ENCODE data around the gene CD180. TPM values are rescaled to one million over a fixed set of nuclear protein-coding genes. Genes with fewer than 3 reads are reported as not detected.

Gene CD180
- total RNA-seq, 1 donor from 2014 or later: not detected

DNA sequence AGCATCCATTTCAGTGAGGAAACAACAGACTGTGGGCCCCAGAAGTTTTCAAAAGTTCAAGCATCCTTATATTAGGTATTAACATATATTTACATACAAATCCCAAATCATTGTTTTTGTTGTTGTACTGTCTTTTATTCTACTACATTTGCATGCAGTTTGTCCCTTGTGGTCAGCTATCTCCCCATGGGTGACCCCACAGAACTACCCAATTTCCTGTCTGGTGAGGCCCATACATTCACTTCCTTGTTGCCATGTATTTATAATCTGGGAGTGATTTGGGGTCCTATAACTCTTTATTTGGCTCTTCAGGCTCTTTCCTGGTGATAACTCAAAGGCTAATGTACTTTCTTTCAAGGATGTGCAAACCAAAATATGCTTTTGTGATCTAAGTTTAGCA, 3.3 kb upstream of the CD180 start:
- DNase-seq (ENCODE audit: low spot score in 2 of 2, unreplicated experiment in 2 of 2): no peak
- Mint-ChIP-seq H3K27ac (no peak overlapping the region), H3K4me3 (no peak overlapping the region), H3K9me3 (peaks cover 7% of the 10 kb centered on the region), H3K4me1 (peaks cover 4% of the 10 kb centered on the region), H3K27me3 (ENCODE audit: low read depth) (no peaks in the 10 kb centered on the region), H3K36me3 (no peaks in the 10 kb centered on the region)
- TF ChIP-seq, protein P1, sequence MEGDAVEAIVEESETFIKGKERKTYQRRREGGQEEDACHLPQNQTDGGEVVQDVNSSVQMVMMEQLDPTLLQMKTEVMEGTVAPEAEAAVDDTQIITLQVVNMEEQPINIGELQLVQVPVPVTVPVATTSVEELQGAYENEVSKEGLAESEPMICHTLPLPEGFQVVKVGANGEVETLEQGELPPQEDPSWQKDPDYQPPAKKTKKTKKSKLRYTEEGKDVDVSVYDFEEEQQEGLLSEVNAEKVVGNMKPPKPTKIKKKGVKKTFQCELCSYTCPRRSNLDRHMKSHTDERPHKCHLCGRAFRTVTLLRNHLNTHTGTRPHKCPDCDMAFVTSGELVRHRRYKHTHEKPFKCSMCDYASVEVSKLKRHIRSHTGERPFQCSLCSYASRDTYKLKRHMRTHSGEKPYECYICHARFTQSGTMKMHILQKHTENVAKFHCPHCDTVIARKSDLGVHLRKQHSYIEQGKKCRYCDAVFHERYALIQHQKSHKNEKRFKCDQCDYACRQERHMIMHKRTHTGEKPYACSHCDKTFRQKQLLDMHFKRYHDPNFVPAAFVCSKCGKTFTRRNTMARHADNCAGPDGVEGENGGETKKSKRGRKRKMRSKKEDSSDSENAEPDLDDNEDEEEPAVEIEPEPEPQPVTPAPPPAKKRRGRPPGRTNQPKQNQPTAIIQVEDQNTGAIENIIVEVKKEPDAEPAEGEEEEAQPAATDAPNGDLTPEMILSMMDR (IDR thresholded peaks at IDR 0.05; ENCODE audit: unreplicated experiment): no peak

DNA sequence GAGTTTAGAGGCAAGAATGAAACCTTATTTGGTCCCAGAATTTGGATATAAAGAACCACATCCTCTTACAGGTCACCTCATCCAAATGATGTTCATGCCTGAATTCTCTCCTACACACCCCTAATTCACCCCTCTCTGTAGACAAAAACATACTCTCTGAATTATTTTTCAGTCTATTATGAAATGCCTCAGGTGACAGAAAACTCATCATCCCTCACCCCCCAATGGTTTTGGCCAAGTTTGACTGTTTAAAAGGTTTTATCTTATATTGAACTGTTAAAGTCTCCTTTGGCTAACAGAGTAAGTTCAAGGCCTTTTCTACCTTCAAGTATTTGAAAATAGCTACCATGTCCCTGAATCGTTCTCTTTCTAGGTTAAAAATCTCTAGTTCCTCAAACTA, 2.3 kb upstream of the CD180 start:
- Mint-ChIP-seq H3K27ac (no peak overlapping the region), H3K4me3 (no peak overlapping the region), H3K36me3 (no peaks in the 10 kb centered on the region), H3K27me3 (ENCODE audit: low read depth) (no peaks in the 10 kb centered on the region), H3K9me3 (peaks cover 7% of the 10 kb centered on the region), H3K4me1 (no peaks in the 10 kb centered on the region)
- DNase-seq (ENCODE audit: low spot score in 2 of 2, unreplicated experiment in 2 of 2): no peak
- TF ChIP-seq, protein P1 (IDR thresholded peaks at IDR 0.05; ENCODE audit: unreplicated experiment): no peak

DNA sequence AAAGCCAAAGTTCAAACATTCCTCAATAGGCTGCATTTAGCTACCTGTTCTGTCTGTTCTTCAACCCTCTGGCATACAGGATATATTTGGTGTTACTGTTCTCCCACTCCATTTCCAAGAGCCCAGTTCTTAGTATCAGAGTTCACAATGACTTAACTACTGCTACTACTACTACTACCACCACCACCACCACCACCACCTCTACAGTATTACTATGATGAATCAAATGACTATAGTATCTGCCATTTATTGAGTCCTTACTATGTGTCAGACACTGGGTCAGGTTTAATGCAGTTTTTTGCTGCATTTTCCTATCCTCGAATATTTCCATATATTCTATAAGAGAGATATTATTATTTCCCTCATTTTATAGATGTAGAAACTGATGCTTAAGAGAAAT, 937 bp upstream of the CD180 start:
- no peak for DNase-seq (ENCODE audit: low spot score in 2 of 2, unreplicated experiment in 2 of 2)
- no peaks in the 10 kb centered on the region for H3K27me3 Mint-ChIP-seq (ENCODE audit: low read depth)
- H3K9me3 Mint-ChIP-seq: peaks cover 7% of the 10 kb centered on the region

DNA sequence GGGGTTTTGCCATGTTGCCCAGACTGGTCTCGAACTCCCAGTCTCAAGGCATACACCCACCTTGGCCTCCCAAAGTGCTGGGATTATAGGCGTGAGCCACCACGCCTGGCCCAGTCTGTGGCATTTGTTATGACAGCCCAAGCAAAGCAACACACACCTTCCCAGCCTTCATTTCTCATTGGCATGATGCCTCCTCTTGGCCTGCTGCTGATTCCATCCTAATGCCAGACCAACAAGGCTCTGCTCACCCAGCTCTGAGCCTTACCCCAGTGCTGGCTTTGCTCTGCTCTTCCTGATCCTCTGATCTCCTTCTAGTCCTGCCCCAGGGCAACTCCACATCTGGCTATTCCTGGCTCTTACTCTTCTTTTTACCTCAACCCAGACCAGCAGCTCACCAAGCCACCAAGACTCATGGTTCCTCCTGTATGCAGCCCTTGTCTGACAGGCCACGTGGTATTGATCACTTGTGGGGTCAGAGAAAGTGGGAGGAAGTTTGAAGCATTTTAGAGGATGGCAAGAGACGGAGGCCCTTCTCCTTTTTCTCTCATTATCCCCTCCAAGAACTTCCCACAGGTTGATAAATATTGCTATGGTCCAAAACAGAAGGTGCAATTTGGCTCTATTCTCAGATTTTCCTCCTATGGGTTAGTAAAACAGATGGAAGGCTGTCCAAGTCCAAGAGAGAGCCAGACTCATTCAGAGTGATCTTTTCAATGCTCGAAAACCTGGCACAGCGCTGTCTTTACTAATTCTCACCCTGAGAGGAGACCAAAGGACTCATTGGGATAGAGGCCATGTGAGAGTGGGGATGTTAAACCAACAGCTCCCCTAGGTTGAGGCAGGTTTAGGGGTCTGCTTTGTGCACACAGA, 958 bp downstream of the CD180 start:
- no peak overlapping the region for H3K27ac Mint-ChIP-seq
- H3K4me1 Mint-ChIP-seq: peaks cover 9% of the 10 kb centered on the region
- H3K36me3 Mint-ChIP-seq: no peaks in the 10 kb centered on the region
- TF ChIP-seq, protein P1 (IDR thresholded peaks at IDR 0.05; ENCODE audit: unreplicated experiment): no peak
- no peak overlapping the region for H3K4me3 Mint-ChIP-seq
- peaks cover 3% of the 10 kb centered on the region for H3K9me3 Mint-ChIP-seq
- DNase-seq (ENCODE audit: low spot score in 2 of 2, unreplicated experiment in 2 of 2): no peak
- no peaks in the 10 kb centered on the region for H3K27me3 Mint-ChIP-seq (ENCODE audit: low read depth)

More for the DNA sequence above, 937 bp upstream of the CD180 start:
- Mint-ChIP-seq H3K36me3 (no peaks in the 10 kb centered on the region), H3K27ac (no peak overlapping the region), H3K4me3 (no peak overlapping the region), H3K4me1 (peaks cover 4% of the 10 kb centered on the region)
- TF ChIP-seq, protein P1 (IDR thresholded peaks at IDR 0.05; ENCODE audit: unreplicated experiment): no peak

DNA sequence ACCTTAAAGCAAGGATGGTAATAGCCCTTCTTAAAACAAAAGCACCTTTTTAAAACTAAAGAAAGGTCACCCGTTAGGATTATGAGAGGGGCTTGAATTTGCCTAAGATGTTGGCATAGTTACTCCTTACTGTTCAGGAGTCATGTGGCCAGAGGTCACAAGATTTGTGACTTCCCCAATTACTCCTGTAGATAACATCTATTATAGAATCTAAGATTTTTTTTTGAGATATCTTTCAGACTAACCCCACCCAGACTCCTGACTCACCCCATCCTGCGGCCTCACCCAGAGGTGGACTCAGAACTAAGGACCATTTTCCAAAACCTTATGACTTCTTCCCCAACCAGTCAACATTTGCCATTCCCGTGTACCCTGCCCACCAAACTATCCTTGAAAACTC, 2.4 kb downstream of the CD180 start:
- no peak for DNase-seq (ENCODE audit: low spot score in 2 of 2, unreplicated experiment in 2 of 2)
- no peak overlapping the region for H3K27ac Mint-ChIP-seq
- H3K36me3 Mint-ChIP-seq: no peaks in the 10 kb centered on the region
- peaks cover 10% of the 10 kb centered on the region for H3K4me1 Mint-ChIP-seq
- H3K4me3 Mint-ChIP-seq: no peak overlapping the region
- TF ChIP-seq, protein P1 (IDR thresholded peaks at IDR 0.05; ENCODE audit: unreplicated experiment): no peak
- peaks cover 3% of the 10 kb centered on the region for H3K9me3 Mint-ChIP-seq
- H3K27me3 Mint-ChIP-seq (ENCODE audit: low read depth): no peaks in the 10 kb centered on the region

All from mesothelial cell of epicardium (in vitro differentiated cells).